Heart left ventricle (tissue), 16 donors: ENCODE measurements around the gene CTLA4. TPM values are rescaled to one million over a fixed set of nuclear protein-coding genes. Genes with fewer than 3 reads are reported as not detected.
"Not testable (repeated sequence)": the region's sequence is repeated elsewhere in the genome, so short reads cannot be mapped to it uniquely, and the experiment has no call there.

Source experiments
- ATAC-seq, 4 donors: fragments of 200-7000 bp; cut with Tn5 transposase; one replicate each; pipeline ENCODE4 v1.9.1; 2020 to 2022; ENCODE audit warnings: moderate library complexity in 4 of 4, mild to moderate bottlenecking in 3 of 4, moderate number of reproducible peaks in 1 of 4
- DNase-seq, 5 donors: peaks; one replicate each; pipeline ENCODE4 v3.0.0-alpha.2; 2020
- H3K27ac ChIP-seq, 12 donors: fragments of 200-600 bp; sonication (generic) in 4 of 12; one replicate each; pipeline versions ENCODE4 v1.5.0 to v1.8.0; 2016 to 2022; ENCODE audit warnings: mild to moderate bottlenecking in 2 of 12
- H3K27me3 ChIP-seq, 9 donors: fragments of 200-600 bp; sonication (generic) in 2 of 9; one replicate each; pipeline versions ENCODE4 v1.5.1 to v1.8.0; 2016 to 2022; ENCODE audit warnings: mild to moderate bottlenecking in 3 of 9
- H3K36me3 ChIP-seq, 9 donors: fragments of 200-600 bp; sonication (generic) in 2 of 9; one replicate each; pipeline versions ENCODE4 v1.5.0 to v1.8.0; 2018 to 2022; ENCODE audit warnings: mild to moderate bottlenecking in 2 of 9
- H3K4me1 ChIP-seq, 12 donors: fragments of 200-600 bp; sonication (generic) in 4 of 12; one replicate each; pipeline versions ENCODE4 v1.5.0 to v1.8.0; 2016 to 2022; ENCODE audit warnings: mild to moderate bottlenecking in 3 of 12
- H3K4me3 ChIP-seq, 12 donors: fragments of 200-600 bp; sonication (generic) in 4 of 12; one replicate each; pipeline versions ENCODE4 v1.5.0 to v1.8.0; 2017 to 2022; ENCODE audit warnings: mild to moderate bottlenecking in 9 of 12, moderate library complexity in 4 of 12
- H3K9me3 ChIP-seq, 12 donors: fragments of 200-600 bp; sonication (generic) in 4 of 12; one replicate each; pipeline versions ENCODE4 v1.5.0 to v1.8.0; 2016 to 2022; ENCODE audit warnings: mild to moderate bottlenecking in 1 of 12
- POLR2A ChIP-seq, 2 donors: fragments of 450-650 bp; IDR thresholded peaks; one replicate each; pipeline ENCODE4 v1.6.1; 2017; ENCODE audit warnings: antibody characterized with exemption in 2 of 2, mild to moderate bottlenecking in 2 of 2, moderate library complexity in 2 of 2
- WGBS, 4 donors: extraction: QIAGEN DNeasy Blood & Tissue Kit in 2 of 4; methylation state at CpG; one replicate each; pipeline versions ENCODE4 v1.1.5 to v1.1.7; 2013 to 2018; 5-methylcytosine and 5-hydroxymethylcytosine counted together
- intact Hi-C, 10 donors: fragments of 100-400 bp; cut with DNase I; formaldehyde crosslinking; loops; one replicate each; pipeline versions ENCODE4 v1.11.1 to v1.14.2; 2022
- polyA plus RNA-seq, 2 donors: library from polyadenylated mRNA; stranded (reverse); fragments of 200-250 nt; gene quantifications; one replicate each; pipeline ENCODE4 v1.2.3, GENCODE V29; 2013
- total RNA-seq, 9 donors: library from RNA; depleted of rRNA in 2 of 9; stranded (reverse); fragments of >200 nt in 2 of 9; fragmentation: NEBNext Ultra II Directional in 3 of 9; extraction: Animal tissue kit (Norgen Biotek cat#: 25700) in 3 of 9; gene quantifications; one replicate each; pipeline versions ENCODE4 v1.1.0 to v1.2.4, GENCODE V29; 2016 to 2023
- TF ChIP-seq, protein P1 (sequence below), 12 donors: fragments of 200-600 bp; sonication (generic) in 4 of 12; IDR thresholded peaks; one replicate each; pipeline versions ENCODE4 v1.5.0 to v1.8.0; 2018 to 2022; ENCODE audit warnings: antibody characterized with exemption in 12 of 12, mild to moderate bottlenecking in 5 of 12
- donor health status: ischemic (EF 13 %, LVEDD 7.1; RV severe dilation, severe dysfunction).
- donor health status: healthy with polysubstance abuse.
- donor health status: DM: no; HTN: yes; CAD: no.
- donor health status: DM: no; HTN: no; CAD: no.
- donor health status: ischemic (EF 25% LVEDD 6.9; RV normal size, moderate dysfunction).
- donor health status: ischemic (EF 25% LVEDD 5.7; RV mildly dilated, moderate dysfunction).
- donor health status: healthy.
- donor health status: DM: yes; HTN: yes; CAD: no.
- donor health status: ischemic (EF 35%, LVEDD 5.7; RV mildly dilated, moderate dysfunction).
- donor health status: nonischemic (EF 11% LVEDD 7.7; RV severe dilation, severe dysfunction).
- donor health status: DM: yes; HTN: yes; CAD: no.
- donor health status: PGD.
- donor health status: ischemic (EF 29% LVEDD 5.4; RV normal size, mild dysfunction).
- donor health status: nonischemic (EF 23%, LVEDD 6.1; RV moderate dilation, normal function).

The CTLA4 gene
- total and polyA plus RNA-seq, 11 donors, result 0.27 to 1.3 (median 0.39) TPM; not detected in 7

DNA sequence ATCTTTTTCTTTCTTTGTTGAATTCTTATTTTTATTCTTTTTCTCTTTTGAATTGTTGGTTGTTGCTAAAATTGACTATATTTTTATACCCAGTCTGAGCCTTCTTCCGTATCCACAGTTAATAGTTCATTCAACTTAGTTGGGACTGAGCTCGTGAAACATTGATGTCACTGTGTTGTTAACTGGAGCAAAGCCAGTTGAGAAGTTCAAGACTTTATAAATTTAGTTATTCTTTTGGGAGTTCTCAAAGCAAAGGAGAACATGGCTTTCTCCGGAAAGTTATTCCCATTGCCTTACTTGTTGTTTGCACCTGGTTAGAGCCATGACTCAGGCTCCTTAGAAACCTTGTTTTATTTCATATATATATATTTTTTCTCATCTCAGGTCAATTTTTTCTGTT lies 8.8 kb downstream of the CTLA4 start:
- no peaks in the 10 kb centered on the region for H3K27me3 ChIP-seq
- H3K27ac ChIP-seq, result peak overlapping the region in 4 of 12 donors; percentile 8 to 50 (median 25)
- no peak overlapping the region for H3K4me3 ChIP-seq
- ATAC-seq (peak in 1 of 4 donors; percentile 50), DNase-seq (no peak)
- intact Hi-C loops, result no loop called here
- H3K4me1 ChIP-seq, result peaks cover 0 to 37% (median 0%) of the 10 kb centered on the region in 12 donors
- no peaks in the 10 kb centered on the region for H3K36me3 ChIP-seq
- WGBS, 4 donors, result 63 to 74% (median 64%) methylated on average over 3 of the region's 3 CpGs
- TF ChIP-seq, protein P1, sequence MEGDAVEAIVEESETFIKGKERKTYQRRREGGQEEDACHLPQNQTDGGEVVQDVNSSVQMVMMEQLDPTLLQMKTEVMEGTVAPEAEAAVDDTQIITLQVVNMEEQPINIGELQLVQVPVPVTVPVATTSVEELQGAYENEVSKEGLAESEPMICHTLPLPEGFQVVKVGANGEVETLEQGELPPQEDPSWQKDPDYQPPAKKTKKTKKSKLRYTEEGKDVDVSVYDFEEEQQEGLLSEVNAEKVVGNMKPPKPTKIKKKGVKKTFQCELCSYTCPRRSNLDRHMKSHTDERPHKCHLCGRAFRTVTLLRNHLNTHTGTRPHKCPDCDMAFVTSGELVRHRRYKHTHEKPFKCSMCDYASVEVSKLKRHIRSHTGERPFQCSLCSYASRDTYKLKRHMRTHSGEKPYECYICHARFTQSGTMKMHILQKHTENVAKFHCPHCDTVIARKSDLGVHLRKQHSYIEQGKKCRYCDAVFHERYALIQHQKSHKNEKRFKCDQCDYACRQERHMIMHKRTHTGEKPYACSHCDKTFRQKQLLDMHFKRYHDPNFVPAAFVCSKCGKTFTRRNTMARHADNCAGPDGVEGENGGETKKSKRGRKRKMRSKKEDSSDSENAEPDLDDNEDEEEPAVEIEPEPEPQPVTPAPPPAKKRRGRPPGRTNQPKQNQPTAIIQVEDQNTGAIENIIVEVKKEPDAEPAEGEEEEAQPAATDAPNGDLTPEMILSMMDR (IDR thresholded peaks at IDR 0.05), result no peak
- no peak for TF ChIP-seq POLR2A (IDR thresholded peaks at IDR 0.05)
- H3K9me3 ChIP-seq, result no peaks in the 10 kb centered on the region

DNA sequence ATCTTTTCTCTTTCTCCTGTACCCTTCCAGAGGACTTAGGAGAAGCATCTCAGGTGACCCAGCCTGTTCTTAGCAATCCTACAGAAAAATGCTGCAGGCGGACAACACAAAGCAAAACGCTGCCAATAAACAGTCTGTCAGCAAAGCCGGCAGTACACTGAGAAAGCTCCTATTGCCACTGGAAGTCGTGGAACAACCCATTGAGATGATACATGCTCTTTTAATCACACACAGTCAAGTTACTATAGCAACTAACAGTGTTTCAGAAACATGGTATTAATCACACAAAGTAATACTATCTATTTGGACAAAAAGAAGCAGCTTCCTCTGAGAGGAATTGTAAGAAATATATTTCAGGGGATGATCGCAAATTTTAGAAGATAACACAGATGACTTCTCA lies 10.5 kb downstream of the CTLA4 start:
- no peak overlapping the region for H3K4me3 ChIP-seq
- no peak for TF ChIP-seq POLR2A (IDR thresholded peaks at IDR 0.05)
- TF ChIP-seq, protein P1 (IDR thresholded peaks at IDR 0.05), result no peak
- no peak for ATAC-seq
- intact Hi-C loops, result no loop called here
- H3K27ac ChIP-seq, result no peak overlapping the region
- WGBS, 4 donors, result 33 to 49% (median 44%) methylated on average over 5 of the region's 5 CpGs
- H3K9me3 ChIP-seq, result no peaks in the 10 kb centered on the region
- peaks cover 0 to 24% (median 0%) of the 10 kb centered on the region in 12 donors for H3K4me1 ChIP-seq
- no peaks in the 10 kb centered on the region for H3K36me3 ChIP-seq
- H3K27me3 ChIP-seq, result no peaks in the 10 kb centered on the region
- DNase-seq, result no peak

DNA sequence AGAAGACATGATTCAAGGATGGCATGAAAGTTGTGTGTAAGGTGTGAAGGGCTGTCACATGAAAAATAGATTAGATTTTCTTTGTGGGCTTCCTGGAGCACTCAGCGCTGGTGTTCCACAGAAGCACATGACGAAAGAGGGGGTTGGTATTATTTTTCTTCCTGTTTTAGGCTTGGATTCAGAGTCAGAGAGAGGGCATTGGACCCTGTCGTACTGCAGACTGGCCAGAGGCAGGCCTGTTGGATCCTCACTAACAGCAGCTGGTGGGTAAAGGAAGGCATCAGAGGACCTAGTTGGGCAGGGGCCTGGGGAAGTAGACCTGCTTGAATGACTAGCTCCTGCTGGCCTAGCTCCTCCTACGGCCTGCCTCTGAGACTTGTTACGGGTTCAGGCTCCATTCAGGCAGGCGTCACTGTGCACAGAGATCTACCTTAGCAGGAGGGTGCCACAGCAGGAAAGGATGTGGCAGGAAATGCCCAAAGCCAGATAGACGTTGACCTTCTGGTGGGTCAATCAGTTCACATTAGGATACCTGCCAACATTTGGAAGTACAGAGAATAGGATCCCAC lies 13.1 kb downstream of the CTLA4 start:
- TF ChIP-seq, protein P1 (IDR thresholded peaks at IDR 0.05), result no peak
- no peak for TF ChIP-seq POLR2A (IDR thresholded peaks at IDR 0.05)
- Histone ChIP-seq H3K27me3 (no peaks in the 10 kb centered on the region), H3K4me1 (peaks cover 0 to 24% (median 0%) of the 10 kb centered on the region in 12 donors), H3K9me3 (no peaks in the 10 kb centered on the region), H3K27ac (peak overlapping the region in 1 of 12 donors; percentile 32), H3K4me3 (no peak overlapping the region), H3K36me3 (no peaks in the 10 kb centered on the region)
- intact Hi-C loops, result no loop called here
- 85 to 92% (median 89%) methylated on average over 7 of the region's 7 CpGs for WGBS, 4 donors
- DNase-seq (peak in 1 of 5 donors; percentile 27), ATAC-seq (peak in 1 of 4 donors; percentile 34)

DNA sequence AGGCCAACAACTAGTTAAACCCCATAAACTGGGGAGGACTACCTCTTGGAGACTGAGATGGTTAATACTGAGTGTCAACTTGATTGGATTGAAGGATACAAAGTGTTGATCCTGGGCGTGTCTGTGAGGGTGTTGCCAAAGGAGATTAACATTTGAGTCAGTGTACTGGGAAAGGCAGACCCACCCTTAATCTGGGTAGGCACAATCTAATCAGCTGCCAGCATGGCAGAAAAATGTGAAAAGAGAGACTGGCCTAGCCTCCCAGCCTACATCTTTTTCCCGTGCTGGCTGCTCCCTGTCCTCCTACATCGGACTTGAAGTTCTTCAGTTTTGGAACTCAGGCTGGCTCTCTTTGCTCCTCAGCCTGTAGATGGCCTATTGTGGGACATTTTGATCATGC lies 13.6 kb downstream of the CTLA4 start:
- intact Hi-C loops, ATAC-seq, H3K4me3 ChIP-seq, H3K9me3 ChIP-seq, H3K27me3 ChIP-seq, DNase-seq, H3K36me3 ChIP-seq: not testable (repeated sequence)
- Histone ChIP-seq H3K27ac (peak overlapping the region in 1 of 12 donors; percentile 32), H3K4me1 (peaks cover 0 to 30% (median 0%) of the 10 kb centered on the region in 12 donors)
- 80 to 97% (median 91%) methylated on average over 3 of the region's 3 CpGs for WGBS, 4 donors

DNA sequence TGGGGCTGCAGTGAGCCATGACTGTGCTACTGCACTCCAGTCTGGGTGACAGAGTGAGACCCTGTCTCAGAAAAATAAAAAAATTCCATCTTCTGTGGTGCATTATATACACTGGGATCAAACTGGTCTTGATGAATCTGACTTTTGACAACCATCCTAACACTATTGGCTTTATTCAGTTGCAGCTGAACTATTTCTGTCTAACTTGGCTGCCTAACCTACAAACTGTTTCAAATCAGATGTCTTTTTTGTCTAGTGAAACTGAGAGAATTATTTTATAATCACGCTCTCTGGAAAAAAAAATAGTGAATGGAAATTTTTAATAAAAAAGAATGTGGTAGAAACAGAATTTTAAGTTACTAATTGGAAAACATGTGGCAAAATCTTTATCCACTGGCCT lies 15.0 kb downstream of the CTLA4 start:
- no peak for DNase-seq
- Histone ChIP-seq H3K27me3 (no peaks in the 10 kb centered on the region), H3K27ac (peak overlapping the region in 2 of 12 donors; percentile 9 to 15), H3K9me3 (no peaks in the 10 kb centered on the region), H3K4me3 (no peak overlapping the region), H3K36me3 (no peaks in the 10 kb centered on the region), H3K4me1 (peaks cover 0 to 29% (median 0%) of the 10 kb centered on the region in 12 donors)
- ATAC-seq, result no peak
- no peak for TF ChIP-seq POLR2A (IDR thresholded peaks at IDR 0.05)
- TF ChIP-seq, protein P1 (IDR thresholded peaks at IDR 0.05), result no peak
- intact Hi-C loops, result no loop called here
- 81 to 89% (median 87%) methylated on average over 1 of the region's 1 CpG for WGBS, 4 donors
